Naive thymus-derived CD4-positive, alpha-beta T cell (primary cell): ENCODE data around the gene RRP1B. TPM values are rescaled to one million over a fixed set of nuclear protein-coding genes. Genes with fewer than 3 reads are reported as not detected.
A peak's percentile ranks its signal among the peaks of the same experiment; 100 is the strongest.
"Not testable (repeated sequence)": the region's sequence is repeated elsewhere in the genome, so short reads cannot be mapped to it uniquely, and the experiment has no call there.

Experiments
- ATAC-seq: fragments of 150-1000 bp; cut with Tn5 transposase; 2 replicates; pipeline ENCODE4 v1.10.0; 2021; ENCODE audit warnings: mild to moderate bottlenecking, moderate library complexity
- CTCF ChIA-PET: fragments of 350-600 bp; sonication (Branson Sonifier 250); formaldehyde crosslinking; loops from one replicate; lab custom pipeline; 2021; ENCODE audit warnings: antibody characterized with exemption; lab: Charles Lee
- POLR2A ChIA-PET: fragments of 350-600 bp; sonication (Branson Sonifier 250); formaldehyde crosslinking; loops from one replicate; lab custom pipeline; 2021; ENCODE audit warnings: antibody characterized with exemption, inconsistent platforms; lab: Charles Lee
- DNase-seq, 9 donors: peaks; one replicate each; pipeline versions ENCODE4 v3.0.0 to v3.0.0-alpha.2; 2020 to 2022; ENCODE audit warnings: mixed read lengths in 1 of 9
- H3K27ac ChIP-seq: one replicate; pipeline ENCODE4 v1.7.0; 2013; ENCODE audit warnings: mild to moderate bottlenecking, low read depth, low read length, moderate library complexity
- H3K27me3 ChIP-seq, 2 donors: one replicate each; pipeline ENCODE4 v1.7.0; 2013; ENCODE audit warnings: low read length in 2 of 2, mild to moderate bottlenecking in 2 of 2, moderate library complexity in 2 of 2; ENCODE audit not compliant: control insufficient read depth in 2 of 2, insufficient read depth in 2 of 2
- H3K36me3 ChIP-seq, 3 experiments: 1 replicate in 2 of 3; 2 replicates in 1 of 3; pipeline ENCODE4 v1.7.0; 2013; ENCODE audit warnings: low read length in 3 of 3, mild to moderate bottlenecking in 3 of 3, moderate library complexity in 1 of 3; ENCODE audit not compliant: insufficient read depth in 3 of 3, control insufficient read depth in 2 of 3
- H3K4me1 ChIP-seq, 2 donors: one replicate each; pipeline ENCODE4 v1.7.0; 2013; ENCODE audit warnings: low read length in 2 of 2, mild to moderate bottlenecking in 2 of 2, moderate library complexity in 1 of 2; ENCODE audit not compliant: control insufficient read depth in 2 of 2, insufficient read depth in 2 of 2
- H3K4me3 ChIP-seq: 2 replicates; pipeline ENCODE4 v1.7.0; 2013; ENCODE audit warnings: mild to moderate bottlenecking, low read length
- H3K9me3 ChIP-seq, 3 experiments: 1 replicate in 2 of 3; 2 replicates in 1 of 3; pipeline ENCODE4 v1.7.0; 2013; ENCODE audit warnings: low read length in 3 of 3; ENCODE audit not compliant: control insufficient read depth in 2 of 3
- H3K27ac Mint-ChIP-seq, 9 donors: one replicate each; pipeline ENCODE4 v1.8.0; 2020 to 2022; ENCODE audit warnings: mixed read lengths in 9 of 9, mild to moderate bottlenecking in 8 of 9, moderate library complexity in 5 of 9, inconsistent platforms in 2 of 9
- H3K27me3 Mint-ChIP-seq, 5 donors: one replicate each; pipeline ENCODE4 v1.8.0; 2021 to 2022; ENCODE audit warnings: mixed read lengths in 5 of 5, mild to moderate bottlenecking in 1 of 5
- H3K36me3 Mint-ChIP-seq, 5 donors: one replicate each; pipeline ENCODE4 v1.8.0; 2020 to 2022; ENCODE audit warnings: mixed read lengths in 5 of 5, mild to moderate bottlenecking in 3 of 5, inconsistent platforms in 1 of 5
- H3K4me1 Mint-ChIP-seq, 7 donors: one replicate each; pipeline ENCODE4 v1.8.0; 2020 to 2022; ENCODE audit warnings: mixed read lengths in 7 of 7, mild to moderate bottlenecking in 3 of 7, inconsistent platforms in 1 of 7
- H3K4me3 Mint-ChIP-seq, 10 donors: one replicate each; pipeline ENCODE4 v1.8.0; 2020 to 2022; ENCODE audit warnings: mild to moderate bottlenecking in 10 of 10, mixed read lengths in 10 of 10, moderate library complexity in 6 of 10, inconsistent platforms in 2 of 10
- H3K9me3 Mint-ChIP-seq, 11 donors: one replicate each; pipeline ENCODE4 v1.8.0; 2020 to 2022; ENCODE audit warnings: mixed read lengths in 11 of 11, mild to moderate bottlenecking in 4 of 11, inconsistent platforms in 1 of 11, moderate library complexity in 1 of 11
- intact Hi-C, 2 donors: fragments of 100-400 bp; cut with micrococcal nuclease; formaldehyde crosslinking; loops; one replicate each; pipeline ENCODE4 v1.15.1; 2023
- polyA plus RNA-seq, 2 donors: library from polyadenylated mRNA; unstranded; fragments of 300-500 nt; fragmentation: Illumina TruSeq; gene quantifications; one replicate each; pipeline ENCODE4 v1.2.3, GENCODE V29; 2021
- total RNA-seq, 6 experiments: library from RNA in 5 of 6; stranded (reverse) in 5 of 6; gene quantifications; 1 replicate in 5 of 6; 2 replicates in 1 of 6; pipeline ENCODE4 v1.2.3 and lab custom pipeline; 2021 to 2026

Gene RRP1B
- total and polyA plus RNA-seq, 7 experiments from 2014 or later = 23.9 to 49.3 (median 39.6) TPM

- ATAC-seq = no peak
- peaks cover 3 to 12% (median 8%) of the 10 kb centered on the region in 7 donors for H3K4me1 Mint-ChIP-seq
- peaks cover 8 to 51% (median 27%) of the 10 kb centered on the region in 5 donors for H3K36me3 Mint-ChIP-seq
- H3K27ac ChIP-seq = no peak overlapping the region
- no peak overlapping the region for H3K4me3 ChIP-seq
- no peak overlapping the region for H3K4me3 Mint-ChIP-seq
- DNase-seq = no peak
- H3K9me3 ChIP-seq = no peaks in the 10 kb centered on the region
- no peaks in the 10 kb centered on the region for H3K4me1 ChIP-seq
- ChIA-PET POLR2A (no interaction called here), CTCF (no interaction called here)
- H3K36me3 ChIP-seq = peaks cover 7 to 79% (median 39%) of the 10 kb centered on the region in 3 experiments
- H3K27me3 ChIP-seq = no peaks in the 10 kb centered on the region
- peak overlapping the region in 1 of 9 donors; percentile 65 for H3K27ac Mint-ChIP-seq
- H3K27me3 Mint-ChIP-seq = no peaks in the 10 kb centered on the region
- intact Hi-C loops = no loop called here
- H3K9me3 Mint-ChIP-seq = peaks cover 0 to 7% (median 5%) of the 10 kb centered on the region in 11 donors
These were observed 33.6 kb downstream of the RRP1B start for GRCh38 chr21:43692949-43693348.

DNA sequence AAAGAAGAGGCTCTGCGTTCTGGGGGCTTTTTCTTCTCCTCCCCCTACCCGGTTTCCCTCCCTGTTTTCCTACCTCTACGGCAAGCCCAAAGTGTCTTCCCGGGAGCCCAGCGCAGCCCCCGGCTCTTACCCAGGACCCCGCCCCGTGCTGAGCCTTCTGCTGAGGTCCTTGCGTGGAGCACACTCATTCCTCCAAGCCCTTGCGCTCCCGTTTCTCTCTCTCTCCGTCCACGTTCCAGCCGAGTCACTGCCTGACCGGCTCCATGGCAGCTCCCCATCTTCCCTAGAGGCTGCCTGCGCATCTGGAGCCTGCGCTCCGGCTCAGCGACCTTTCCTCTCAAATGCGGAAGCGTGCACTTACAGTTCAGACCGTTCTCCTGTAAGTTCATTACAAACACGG is 34.6 kb downstream of the RRP1B start:
- Mint-ChIP-seq H3K4me3 (peak overlapping the region in 1 of 10 donors; percentile 59), H3K36me3 (peaks cover 8 to 55% (median 30%) of the 10 kb centered on the region in 5 donors), H3K27me3 (no peaks in the 10 kb centered on the region), H3K9me3 (peaks cover 0 to 17% (median 5%) of the 10 kb centered on the region in 11 donors), H3K4me1 (peaks cover 3 to 16% (median 14%) of the 10 kb centered on the region in 7 donors), H3K27ac (peak overlapping the region in 1 of 9 donors; percentile 6)
- H3K36me3 ChIP-seq = peaks cover 0 to 69% (median 31%) of the 10 kb centered on the region in 3 experiments
- ATAC-seq (no peak), DNase-seq (no peak)
- H3K9me3 ChIP-seq = no peaks in the 10 kb centered on the region
- no peaks in the 10 kb centered on the region for H3K27me3 ChIP-seq
- intact Hi-C loops = no loop called here
- H3K27ac ChIP-seq = no peak overlapping the region
- H3K4me1 ChIP-seq = no peaks in the 10 kb centered on the region
- ChIA-PET POLR2A (no interaction called here), CTCF (interaction anchor here (0.5 kb wide), 1 partner anchor 728 kb away, joined by 7 read pairs; no protein-coding TSS in a partner anchor)
- no peak overlapping the region for H3K4me3 ChIP-seq

- POLR2A ChIA-PET = no interaction called here
These were observed 35.2 kb downstream of the RRP1B start for GRCh38 chr21:43694437-43695079.

DNA sequence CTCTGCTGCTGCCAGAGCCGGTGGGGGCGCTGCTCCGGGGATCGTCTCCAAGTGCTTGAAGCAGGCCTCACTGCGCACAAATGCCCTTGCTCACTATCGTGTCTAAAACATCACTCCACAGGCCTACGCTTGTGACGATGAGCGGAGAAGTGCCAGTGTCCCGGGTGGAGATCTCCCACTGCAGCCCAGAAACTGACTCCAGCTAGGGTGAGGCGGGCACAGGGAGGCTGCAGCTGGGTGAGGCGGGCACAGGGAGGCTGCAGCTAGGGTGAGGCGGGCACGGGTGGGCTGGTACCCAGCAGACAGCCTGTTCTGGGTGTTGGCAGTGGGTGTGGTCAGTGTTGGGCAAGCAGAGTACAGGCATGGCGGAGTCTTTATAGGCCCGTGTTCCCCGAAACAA is 36.9 kb downstream of the RRP1B start:
- peaks cover 0 to 47% (median 12%) of the 10 kb centered on the region in 3 experiments for H3K36me3 ChIP-seq

More at GRCh38 chr21:43694437-43695079, 35.2 kb downstream of the RRP1B start:
- H3K9me3 ChIP-seq = no peaks in the 10 kb centered on the region
- Mint-ChIP-seq H3K9me3 (peaks cover 0 to 18% (median 5%) of the 10 kb centered on the region in 11 donors), H3K27me3 (no peaks in the 10 kb centered on the region), H3K27ac (no peak overlapping the region), H3K36me3 (peaks cover 8 to 56% (median 32%) of the 10 kb centered on the region in 5 donors), H3K4me3 (no peak overlapping the region), H3K4me1 (peaks cover 3 to 18% (median 14%) of the 10 kb centered on the region in 7 donors)
- DNase-seq = no peak
- H3K27me3 ChIP-seq = no peaks in the 10 kb centered on the region
- CTCF ChIA-PET = interaction anchor here (0.7 kb wide), 1 partner anchor 1098 kb away, joined by 4 read pairs; no protein-coding TSS in a partner anchor
- no peak for ATAC-seq
- peaks cover 0 to 63% (median 29%) of the 10 kb centered on the region in 3 experiments for H3K36me3 ChIP-seq
- no peaks in the 10 kb centered on the region for H3K4me1 ChIP-seq
- intact Hi-C loops = no loop called here
- no peak overlapping the region for H3K4me3 ChIP-seq
- H3K27ac ChIP-seq = no peak overlapping the region

GRCh38 chr21:43697758-43698643 is 38.6 kb downstream of the RRP1B start:
- no peaks in the 10 kb centered on the region for H3K27me3 ChIP-seq
- ChIA-PET CTCF (interaction anchor here (0.6 kb wide), 1 partner anchor 123 kb away, joined by 4 read pairs; no protein-coding TSS in a partner anchor), POLR2A (no interaction called here)
- Mint-ChIP-seq H3K4me3 (peak overlapping the region in 1 of 10 donors; percentile 49), H3K27me3 (no peaks in the 10 kb centered on the region), H3K36me3 (peaks cover 4 to 45% (median 23%) of the 10 kb centered on the region in 5 donors), H3K4me1 (peaks cover 7 to 32% (median 20%) of the 10 kb centered on the region in 7 donors), H3K9me3 (peaks cover 0 to 18% (median 5%) of the 10 kb centered on the region in 11 donors), H3K27ac (peak overlapping the region in 6 of 9 donors; percentile 3 to 65 (median 15))
- no peak overlapping the region for H3K27ac ChIP-seq
- DNase-seq (peak in 6 of 9 donors; percentile 23 to 54 (median 30)), ATAC-seq (peak; percentile 70)
- no peaks in the 10 kb centered on the region for H3K4me1 ChIP-seq
- intact Hi-C loops = no loop called here
- peaks cover 0 to 30% (median 6%) of the 10 kb centered on the region in 3 experiments for H3K36me3 ChIP-seq
- H3K4me3 ChIP-seq = no peak overlapping the region
- no peaks in the 10 kb centered on the region for H3K9me3 ChIP-seq

More for the DNA sequence above, 36.9 kb downstream of the RRP1B start:
- no peak overlapping the region for H3K27ac ChIP-seq
- DNase-seq = no peak
- H3K4me1 ChIP-seq = no peaks in the 10 kb centered on the region
- no peak overlapping the region for H3K4me3 ChIP-seq
- ChIA-PET POLR2A (no interaction called here), CTCF (no interaction called here)
- ATAC-seq = no peak
- Mint-ChIP-seq H3K4me3 (no peak overlapping the region), H3K36me3 (peaks cover 4 to 51% (median 27%) of the 10 kb centered on the region in 5 donors), H3K27ac (peak overlapping the region in 2 of 9 donors; percentile 38 to 51), H3K4me1 (peaks cover 3 to 27% (median 16%) of the 10 kb centered on the region in 7 donors), H3K9me3 (peaks cover 0 to 18% (median 5%) of the 10 kb centered on the region in 11 donors), H3K27me3 (no peaks in the 10 kb centered on the region)
- H3K27me3 ChIP-seq = no peaks in the 10 kb centered on the region
- intact Hi-C loops = no loop called here
- no peaks in the 10 kb centered on the region for H3K9me3 ChIP-seq

DNA sequence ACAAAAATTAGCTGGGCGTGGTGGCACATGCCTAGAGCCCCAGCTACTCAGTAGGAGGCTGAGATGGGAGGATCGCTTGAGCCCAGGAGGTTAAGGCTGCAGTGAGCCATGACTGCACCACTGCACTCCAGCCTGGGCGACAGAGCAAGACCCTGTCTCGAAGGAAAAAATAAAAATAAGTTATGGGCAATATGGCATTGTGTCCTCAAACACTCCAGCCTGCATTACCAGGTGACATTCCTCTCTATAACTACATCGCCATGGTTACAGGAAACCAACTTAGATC is 40.1 kb downstream of the RRP1B start:
- DNase-seq, H3K27ac Mint-ChIP-seq, intact Hi-C loops, H3K4me1 ChIP-seq, H3K4me3 ChIP-seq, ATAC-seq, H3K4me3 Mint-ChIP-seq, H3K27ac ChIP-seq, CTCF ChIA-PET, H3K9me3 ChIP-seq, POLR2A ChIA-PET, H3K27me3 ChIP-seq, H3K27me3 Mint-ChIP-seq: not testable (repeated sequence)
- H3K9me3 Mint-ChIP-seq = peaks cover 0 to 18% (median 5%) of the 10 kb centered on the region in 11 donors
- H3K36me3 Mint-ChIP-seq = peaks cover 4 to 35% (median 19%) of the 10 kb centered on the region in 5 donors
- peaks cover 0 to 15% (median 0%) of the 10 kb centered on the region in 3 experiments for H3K36me3 ChIP-seq
- H3K4me1 Mint-ChIP-seq = peaks cover 7 to 36% (median 22%) of the 10 kb centered on the region in 7 donors
